ENCODE measurements around the gene COL15A1.

The COL15A1 gene

DNA sequence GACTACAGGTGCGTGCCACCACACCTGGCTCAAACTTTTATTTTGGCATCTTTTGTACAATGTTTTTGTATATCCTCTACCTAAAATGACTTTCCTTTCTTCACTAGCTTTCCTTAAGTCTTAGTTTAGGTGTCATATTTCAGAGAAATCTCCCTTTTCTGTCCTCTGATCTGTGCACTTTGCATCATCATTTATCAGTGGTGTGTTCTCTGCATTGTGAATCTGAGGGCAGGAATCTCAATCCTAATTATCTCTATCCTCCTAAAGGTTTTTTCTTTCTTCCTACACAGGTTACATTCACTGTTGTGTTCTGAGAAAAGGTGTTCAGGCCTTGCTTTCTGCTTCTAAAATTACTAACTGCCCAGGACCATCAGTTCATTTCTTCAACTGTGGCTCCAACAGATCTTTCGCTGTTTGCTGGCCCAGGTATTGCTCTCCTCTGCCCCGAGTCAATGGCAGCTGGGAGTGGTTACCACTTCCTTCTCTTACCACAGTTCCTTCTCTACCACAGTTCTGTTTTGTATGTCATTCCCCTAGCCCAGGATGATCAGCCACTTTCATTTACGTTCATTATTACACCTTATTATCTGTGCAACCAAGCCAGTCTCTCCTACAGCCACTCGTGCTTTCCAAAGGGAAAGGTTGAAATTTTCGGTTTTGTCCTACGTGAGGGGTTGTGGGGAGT lies 175.2 kb downstream of the COL15A1 start:
- no peak for DNase-seq

DNA sequence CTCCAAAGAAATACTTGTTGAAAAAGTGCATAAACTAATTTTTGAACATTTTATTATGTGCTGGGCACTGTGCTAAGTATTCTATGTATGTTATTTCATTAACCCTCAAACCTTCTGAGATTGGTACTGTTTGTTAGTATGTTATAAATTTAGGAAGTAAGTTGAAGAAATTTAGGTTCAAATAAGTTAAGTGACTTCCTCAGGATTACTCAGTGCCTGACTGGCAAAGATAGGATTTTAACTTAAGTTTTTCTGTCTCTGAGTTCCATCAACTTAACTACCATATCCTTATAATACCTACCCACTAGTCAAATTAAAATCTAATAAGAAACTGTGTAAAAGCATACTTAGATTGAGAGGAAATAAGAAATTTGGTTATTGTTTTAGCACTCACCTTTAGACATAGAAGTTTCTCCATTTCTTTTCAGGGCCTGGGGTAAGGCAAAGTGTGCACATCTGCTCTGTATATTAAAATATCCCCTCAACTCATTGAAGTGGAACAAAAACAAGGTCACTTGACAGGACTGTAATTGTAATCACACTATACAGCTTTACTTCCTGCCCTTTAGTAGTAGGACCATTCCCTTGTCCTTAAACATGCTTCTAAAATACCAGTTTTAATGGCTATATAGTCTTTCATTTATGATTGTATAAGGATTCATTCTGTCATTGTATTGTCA lies 176.4 kb downstream of the COL15A1 start:
- DNase-seq: no peak

All from NCI-H2081 (cell line).